CD1c-positive myeloid dendritic cell (primary cell): ENCODE results near the gene GPR61.

Source experiments
- DNase-seq: peaks from one replicate; pipeline ENCODE4 v3.0.0-alpha.2; 2016; ENCODE audit errors: extremely low spot score

The GPR61 gene, protein sequence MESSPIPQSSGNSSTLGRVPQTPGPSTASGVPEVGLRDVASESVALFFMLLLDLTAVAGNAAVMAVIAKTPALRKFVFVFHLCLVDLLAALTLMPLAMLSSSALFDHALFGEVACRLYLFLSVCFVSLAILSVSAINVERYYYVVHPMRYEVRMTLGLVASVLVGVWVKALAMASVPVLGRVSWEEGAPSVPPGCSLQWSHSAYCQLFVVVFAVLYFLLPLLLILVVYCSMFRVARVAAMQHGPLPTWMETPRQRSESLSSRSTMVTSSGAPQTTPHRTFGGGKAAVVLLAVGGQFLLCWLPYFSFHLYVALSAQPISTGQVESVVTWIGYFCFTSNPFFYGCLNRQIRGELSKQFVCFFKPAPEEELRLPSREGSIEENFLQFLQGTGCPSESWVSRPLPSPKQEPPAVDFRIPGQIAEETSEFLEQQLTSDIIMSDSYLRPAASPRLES

DNA sequence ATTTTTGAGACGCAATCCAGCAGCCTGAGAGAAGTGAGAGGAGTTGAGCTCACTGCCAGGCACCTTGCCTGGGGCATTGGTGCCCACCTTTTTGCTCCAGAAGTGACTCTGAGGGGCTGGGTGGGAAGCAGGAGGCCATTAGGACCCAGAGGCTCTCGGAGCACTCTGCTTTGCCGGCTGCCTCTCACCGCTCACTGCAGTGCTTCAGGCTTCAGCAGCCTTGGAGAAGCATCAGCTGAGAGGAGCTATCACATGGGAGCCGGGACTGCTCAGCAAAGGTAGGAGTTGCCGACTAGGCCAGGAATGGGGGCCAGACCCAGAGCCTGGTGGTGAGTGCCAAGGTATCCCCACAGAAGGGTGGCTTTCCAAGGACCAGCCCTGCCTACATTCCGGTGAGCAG, at the start of gene GPR61:
Gene GPR61 (plus strand): TSS at position 197 of the 400 bp plus-strand sequence. CDS start 3,151 bp downstream, outside the sequence.
- no peak for DNase-seq

DNA sequence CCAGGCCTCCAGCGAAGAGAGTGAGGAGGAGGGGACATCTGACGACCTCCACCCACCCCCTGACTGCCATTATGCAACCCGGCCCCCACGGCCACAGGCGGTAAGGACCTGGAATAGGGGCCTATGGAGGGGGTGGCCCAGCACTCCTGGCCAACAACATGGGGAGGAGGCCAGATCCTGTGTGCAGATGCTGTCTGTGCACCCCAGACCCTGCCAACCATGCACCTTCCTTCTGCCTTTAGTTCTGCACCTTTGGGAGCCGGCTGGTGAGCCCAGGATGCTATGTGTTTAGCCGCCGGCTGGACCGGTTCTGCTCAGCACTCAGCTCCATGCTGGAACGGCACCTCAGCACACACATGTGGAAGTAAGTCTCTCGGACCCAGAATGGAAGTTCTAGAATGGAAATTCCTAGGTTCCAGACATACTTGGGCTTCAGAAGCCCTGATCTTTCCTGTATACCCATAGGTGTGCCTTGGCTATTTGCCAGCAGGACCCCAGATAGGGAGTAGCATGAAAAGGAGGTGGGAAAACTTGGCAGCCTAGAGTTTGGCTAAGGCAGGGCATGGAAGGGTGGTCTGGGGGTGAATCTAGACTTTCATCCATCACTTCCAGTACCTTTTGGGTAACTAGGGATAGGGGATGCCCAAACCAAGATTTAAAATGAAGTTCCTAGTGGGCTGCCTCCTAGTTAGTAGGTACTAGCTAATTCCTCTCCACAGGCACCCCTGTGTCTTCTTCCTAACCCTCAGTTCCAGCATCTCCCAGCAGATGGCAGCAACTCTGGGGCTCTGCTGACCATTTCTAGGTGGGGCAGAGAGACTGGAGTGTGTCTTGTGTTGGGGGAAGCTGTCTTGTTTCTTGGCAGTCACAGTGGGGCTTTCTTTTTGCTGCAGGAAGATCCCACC, 49.4 kb upstream of the GPR61 start:
- DNase-seq = peak; percentile 76

DNA sequence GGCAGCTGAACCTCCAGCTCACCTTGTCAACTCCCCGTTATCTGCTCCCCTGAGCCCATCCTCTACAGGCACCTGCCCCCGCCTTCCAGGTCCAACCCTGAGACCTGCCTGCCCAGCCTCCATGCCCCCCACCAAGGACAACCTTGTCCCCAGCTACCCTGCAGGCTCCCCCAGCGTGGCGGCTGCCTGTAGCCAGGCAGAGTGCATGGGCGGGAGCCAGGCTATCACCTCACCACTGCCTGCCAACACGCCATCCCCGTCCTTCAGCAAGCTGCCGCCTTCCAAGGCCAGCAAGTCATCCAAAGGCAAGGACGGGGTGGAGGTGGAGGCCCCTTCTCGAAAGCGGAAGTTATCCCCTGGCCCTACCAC, 48.8 kb upstream of the GPR61 start:
- DNase-seq = no peak

DNA sequence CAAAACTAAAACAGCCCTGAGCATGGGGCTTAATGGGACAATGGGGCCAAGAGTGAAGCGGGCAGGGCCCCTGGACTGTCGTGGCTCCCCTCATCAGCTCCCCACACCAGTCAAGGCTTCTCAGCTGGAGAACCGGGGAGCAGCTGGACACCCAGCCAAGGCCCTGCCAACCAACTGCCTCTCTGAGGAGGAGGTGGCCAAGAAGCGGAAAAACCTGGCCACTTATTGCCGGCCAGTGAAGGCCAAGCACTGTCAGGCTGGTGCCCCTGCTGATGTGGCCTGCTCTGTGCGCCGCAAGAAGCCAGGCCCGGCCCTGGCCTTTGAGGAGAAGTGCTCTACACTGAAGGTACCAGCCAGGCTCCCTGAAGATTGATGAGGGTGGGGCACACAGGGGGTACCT, 48.3 kb upstream of the GPR61 start:
- no peak for DNase-seq

DNA sequence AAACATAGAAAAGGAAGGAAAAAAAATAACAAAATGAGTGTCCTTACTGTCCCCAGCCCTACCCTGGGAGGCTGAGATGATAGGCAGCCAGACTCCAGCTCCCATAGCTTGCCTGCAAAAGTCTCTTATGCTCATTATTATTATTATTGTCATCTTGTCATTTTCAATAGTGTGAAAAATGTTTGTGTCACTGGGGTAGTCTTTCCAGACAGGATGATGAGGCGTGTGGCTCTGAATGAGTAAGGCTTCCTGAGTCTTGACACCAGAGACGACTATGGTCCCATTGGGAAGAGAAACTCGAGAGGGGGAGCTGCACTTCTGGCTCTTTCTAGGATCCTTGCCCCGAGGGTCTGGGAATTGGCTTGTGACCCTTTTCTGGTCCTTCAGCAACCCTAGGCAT, 46.9 kb upstream of the GPR61 start:
- DNase-seq = no peak

DNA sequence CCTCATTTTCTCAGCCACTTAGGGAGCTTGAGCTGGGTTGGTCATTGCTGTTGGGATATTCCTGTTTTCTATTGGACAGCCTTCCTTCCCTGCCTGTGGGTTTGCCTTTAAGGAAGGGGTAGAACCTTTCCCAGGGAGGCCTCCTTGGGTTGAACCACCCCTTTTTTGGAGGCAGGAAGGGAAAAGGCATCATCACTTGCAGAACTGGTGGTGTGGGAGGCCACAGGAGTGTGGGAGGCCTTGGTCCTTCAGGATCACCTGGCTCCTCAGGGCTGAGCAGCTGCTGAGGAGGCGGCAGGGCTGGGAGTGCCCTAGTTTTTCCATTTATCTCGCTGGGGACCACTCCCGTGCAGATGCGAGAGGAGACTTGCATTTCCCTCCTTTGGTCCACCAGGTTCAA, 46.4 kb upstream of the GPR61 start:
- DNase-seq = no peak

DNA sequence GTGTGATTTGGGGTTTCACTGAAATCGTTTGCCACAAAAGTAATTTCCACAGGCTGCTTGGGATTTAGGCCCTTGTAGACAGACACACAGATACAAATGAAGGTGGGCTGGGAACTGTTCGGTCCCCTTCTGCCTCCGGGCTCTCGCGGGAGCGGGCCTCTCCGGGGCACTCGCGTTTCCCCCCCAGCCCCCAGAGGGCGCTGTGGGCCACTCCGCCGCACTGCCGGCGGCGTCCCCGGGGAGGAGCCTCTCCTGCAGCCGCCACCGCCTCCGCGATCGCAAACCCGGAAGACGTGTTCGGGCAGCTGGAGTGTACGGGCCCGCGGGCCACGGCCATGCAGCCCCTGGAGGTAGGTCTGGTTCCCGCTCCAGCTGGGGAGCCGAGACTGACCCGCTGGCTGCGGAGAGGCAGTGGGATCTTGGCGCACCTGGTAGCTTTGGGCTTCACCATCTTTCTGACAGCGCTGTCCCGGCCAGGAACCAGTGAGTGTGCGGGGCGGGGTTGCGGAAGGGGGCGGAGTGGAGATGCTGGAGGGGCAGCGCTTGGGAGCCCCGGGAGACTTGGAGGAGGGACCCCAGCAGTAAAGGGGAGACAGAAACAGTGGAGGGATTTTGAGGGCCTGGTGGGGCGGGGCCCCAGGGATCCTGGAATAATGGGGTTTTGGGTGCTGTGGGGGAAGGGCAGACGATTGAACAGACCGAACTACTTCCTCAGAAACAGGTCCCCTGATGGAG, 45.7 kb upstream of the GPR61 start, which contains the start of gene CYB561D1:
Gene CYB561D1 (plus strand): TSS at position 290 of the 735 bp plus-strand sequence. CDS start 46 bp downstream, at position 336.
- peak; percentile 95 for DNase-seq

DNA sequence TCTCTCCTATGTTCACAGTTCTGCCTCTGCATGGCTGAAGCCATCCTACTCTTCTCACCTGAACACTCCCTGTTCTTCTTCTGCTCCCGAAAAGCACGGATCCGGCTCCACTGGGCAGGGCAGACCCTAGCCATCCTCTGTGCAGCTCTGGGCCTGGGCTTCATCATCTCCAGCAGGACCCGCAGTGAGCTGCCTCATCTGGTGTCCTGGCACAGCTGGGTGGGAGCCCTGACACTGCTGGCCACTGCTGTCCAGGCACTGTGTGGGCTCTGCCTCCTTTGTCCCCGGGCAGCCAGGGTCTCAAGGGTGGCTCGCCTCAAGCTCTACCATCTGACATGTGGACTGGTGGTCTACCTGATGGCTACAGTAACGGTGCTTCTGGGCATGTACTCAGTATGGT, 43.9 kb upstream of the GPR61 start:
- DNase-seq = no peak

DNA sequence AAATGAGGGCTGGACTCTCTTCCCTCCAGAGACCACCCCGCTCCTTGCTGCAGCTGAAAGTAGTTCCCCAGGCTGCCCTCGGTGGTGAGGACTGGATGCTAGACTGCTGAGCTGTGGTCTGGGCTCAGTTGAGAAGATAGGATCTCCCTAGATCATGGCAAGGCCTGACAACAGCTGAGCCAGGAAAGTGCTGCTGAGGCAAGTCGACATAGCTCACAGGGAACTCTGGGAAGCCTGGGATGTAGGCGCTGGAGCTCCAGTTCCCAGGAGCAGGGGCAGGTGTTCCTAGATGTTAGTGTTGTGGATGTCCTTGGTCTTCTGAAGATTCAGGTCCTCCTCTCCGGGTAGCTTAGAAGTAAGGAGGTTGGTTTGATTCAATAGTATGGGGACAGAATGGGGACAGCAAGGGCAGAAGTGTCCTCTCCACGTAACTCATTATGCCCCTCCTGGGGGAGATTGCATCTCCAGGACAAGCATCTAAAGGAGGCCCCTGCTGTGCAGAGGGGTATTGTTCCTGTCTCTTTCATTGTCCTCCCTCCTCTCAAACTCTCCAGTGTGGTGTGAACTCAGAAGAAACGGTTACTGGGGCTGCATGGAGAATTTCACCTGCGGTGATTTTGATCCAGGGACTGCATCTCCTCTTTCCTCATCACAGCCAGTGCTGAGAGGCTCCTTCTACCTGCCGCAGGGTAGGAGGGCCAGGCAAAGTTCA, 42.1 kb upstream of the GPR61 start:
- no peak for DNase-seq

DNA sequence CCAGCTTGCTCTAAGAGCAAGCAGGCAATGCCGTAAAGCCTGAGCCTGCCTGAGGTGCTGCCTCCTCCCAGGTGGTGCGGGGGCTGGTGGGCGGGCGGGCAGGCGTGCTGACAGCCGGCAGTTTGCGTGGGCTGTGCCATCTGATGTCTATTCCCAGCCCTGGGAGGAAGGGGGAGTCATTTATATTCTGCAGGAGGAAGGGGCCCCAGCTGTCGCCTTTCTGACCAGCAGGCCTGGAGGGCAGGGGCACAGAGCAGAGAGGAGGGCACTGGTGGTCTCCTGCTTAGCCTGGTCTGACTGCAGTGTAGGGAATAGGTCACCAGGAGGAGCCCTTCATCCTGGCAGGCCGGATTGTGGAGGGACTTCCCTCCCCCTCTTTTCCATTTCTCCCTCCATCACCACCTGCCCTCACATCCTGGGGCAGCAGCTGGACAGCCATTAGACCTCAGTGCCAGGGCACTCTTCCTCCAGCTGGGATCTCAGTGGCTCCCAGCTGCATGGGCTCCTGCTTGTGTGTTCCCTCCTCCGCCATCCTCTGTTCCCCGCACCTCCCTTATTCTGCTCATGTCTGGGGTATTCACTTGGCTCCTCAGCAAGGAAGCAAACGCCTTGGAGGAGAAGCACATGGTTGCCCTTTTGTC, 41.4 kb upstream of the GPR61 start:
- no peak for DNase-seq

DNA sequence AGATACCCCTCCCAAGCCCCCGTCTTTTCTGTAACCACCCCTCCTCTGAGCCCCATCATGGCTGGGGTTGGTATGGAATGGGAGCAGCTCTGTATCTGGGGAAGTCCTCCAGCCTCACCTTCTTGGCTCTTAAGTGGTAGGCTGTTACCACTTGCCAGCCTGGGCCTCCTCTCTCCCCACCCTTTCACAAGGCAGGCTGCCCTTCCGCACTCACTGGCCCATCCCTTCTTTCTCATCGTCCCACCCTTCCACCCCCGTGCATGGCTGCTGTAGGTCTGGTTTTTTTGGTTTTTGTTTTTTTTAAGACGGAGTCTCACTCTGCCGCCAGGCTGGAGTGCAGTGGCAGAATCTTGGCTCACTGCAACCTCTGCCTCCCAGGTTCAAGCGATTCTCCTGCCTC, 40.6 kb upstream of the GPR61 start:
- DNase-seq = no peak

DNA sequence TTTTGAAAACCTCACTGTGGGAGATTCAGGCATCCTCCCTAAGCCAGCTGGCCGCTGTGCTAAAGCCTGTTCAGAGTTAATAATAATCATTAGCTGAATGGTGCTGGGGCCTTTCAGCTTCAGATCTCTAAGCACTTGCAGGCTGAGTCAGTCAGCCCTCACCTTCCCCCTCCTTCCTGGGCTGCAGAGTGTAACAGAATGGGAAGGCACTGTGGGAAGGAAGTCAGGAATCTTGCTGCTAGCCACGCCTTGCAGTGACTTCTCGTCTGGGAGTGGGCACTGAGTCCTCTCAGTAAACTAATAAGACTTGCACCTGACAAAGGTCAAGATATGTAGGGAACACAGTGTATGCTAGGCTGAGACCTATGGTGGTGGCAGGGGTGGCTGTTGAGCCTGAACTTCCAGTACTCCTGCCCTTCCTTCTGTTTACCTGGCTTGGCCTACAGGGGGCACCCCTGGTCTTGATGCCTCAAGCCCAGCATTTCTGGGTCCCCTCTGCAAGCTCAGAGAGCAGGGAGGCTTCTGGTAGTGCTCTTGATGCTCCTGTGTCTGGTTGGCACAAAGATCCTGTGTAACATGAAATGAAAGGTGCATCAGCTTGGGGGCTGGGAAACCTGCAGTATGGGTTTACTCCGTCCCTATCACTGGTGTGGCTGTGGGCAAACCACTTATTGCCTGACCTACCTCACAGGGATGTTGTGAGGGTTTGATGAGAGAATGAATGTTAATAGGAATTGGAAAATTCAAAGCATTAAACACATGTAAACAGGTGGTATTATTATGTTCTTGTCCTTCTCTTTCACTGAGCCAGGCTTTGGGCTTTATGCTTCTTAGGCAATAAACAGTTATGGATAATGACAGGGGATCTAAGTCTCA, 39.8 kb upstream of the GPR61 start:
- peak; percentile 38 for DNase-seq

DNA sequence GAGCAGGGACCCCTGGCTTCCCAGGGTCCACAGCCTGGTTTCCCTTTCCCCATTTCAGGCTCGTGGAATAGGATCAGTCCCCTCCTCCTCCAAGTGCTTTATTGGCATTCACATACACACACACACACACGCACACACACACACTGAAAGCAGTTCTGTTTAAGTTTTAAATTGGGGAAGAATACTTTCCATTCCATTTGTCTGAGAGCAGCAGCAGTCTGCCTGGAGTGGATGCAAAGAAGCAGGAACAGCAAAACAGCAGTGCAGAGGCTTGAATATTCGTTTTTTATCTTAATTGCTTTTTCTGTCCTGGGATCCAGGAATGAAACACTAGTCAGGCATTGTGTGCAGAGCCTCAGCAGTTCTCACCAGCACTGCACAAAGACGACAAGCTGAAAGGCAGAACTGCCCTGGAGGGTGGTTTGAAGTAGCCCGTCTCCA, 38.7 kb upstream of the GPR61 start:
- DNase-seq = peak; percentile 26

DNA sequence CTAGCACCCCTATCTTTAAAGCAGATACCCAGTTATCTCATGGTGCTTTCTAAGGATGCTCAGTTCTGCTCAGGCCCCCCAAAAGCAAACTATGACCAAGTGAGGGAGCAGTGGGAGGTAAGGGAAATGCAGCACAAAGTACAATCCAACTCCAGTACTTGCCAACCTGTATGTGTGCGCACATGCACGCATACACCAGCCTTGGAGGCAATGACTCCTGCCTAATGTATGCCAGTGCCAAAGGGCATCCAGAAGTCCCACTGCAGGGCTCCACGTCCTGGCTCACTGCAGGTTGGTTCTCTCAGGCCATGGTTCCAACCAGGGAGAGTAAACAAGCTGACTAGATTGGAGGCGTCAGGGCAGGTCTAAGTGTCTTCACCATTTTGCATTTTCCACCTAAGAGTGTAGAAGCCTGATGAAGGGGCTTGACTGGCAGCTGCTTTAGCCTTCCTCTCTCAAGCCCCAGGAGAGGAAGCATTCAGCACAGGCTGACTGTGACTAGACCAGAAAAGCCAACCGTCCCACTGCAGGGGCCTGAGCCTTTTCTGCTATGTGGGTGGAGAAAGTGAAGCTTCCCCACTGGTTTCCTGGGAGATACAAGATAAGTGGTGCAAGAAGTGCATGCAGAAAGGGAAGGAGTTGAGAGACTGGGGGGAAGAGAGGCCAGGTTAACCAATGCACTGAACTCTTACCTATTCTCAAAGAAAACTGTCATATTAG, 37.9 kb upstream of the GPR61 start:
- peak; percentile 72 for DNase-seq

DNA sequence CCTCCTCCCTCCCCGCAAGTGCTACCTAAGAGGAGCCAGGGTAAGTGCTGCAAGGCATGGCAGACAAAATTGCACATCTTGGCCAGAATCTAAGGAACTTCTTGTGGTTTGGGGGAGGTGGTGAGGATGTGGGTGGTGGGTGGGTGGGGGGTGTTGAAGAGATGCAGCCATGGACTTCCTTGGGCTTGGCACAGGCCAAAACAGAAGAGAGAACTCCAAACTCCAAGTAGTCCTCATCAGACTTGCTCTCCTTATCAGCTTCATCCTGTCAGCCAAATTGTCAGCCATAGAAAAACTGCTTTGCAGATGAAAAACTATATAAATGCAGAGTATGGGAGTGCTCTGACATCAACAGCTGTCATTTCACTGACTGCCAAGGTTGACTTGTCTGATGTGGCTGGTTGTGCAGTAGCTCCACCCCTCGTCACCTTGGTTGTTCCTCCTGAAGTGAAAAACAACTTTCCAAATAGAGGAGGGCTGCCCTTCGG, 37.3 kb upstream of the GPR61 start:
- peak; percentile 40 for DNase-seq

DNA sequence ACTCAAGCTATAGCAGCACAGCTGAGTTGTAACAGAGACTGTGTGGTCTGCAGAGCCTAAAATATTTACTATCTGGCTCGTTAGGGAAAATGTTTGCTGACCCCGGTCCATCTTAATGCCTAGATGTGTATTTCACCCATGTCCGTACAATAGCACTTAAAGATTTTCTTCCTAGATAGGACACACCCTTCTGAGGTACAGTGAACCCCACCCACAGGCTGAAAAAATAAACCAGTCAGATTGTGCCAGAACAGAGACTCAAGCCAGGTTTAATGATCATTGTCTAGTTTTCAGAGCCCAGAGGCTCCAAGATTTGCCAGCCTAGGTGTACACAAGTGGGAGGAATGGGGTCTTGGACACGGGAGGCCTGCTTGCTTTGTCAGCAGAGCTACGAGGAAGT, 35.7 kb upstream of the GPR61 start:
- DNase-seq = no peak

DNA sequence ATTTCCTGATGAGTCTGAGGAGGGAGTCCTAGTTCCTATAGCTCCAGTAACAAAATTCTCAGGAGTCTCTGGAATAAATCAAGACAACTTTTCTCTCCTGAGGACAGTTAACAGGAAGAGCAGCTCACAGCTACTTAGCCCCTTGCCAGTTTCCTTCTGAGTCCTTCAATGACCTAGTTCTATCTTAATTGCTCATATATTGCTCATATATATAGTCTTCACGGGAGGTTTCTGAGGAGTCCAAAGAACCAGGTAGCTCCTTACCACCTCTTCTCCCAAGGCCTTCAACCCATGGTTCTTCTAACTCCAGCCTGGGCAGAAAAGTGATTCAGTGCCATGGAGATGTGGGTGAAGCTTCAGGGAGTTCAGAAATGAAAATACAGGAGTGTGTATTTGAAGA, 34.7 kb upstream of the GPR61 start:
- DNase-seq = no peak

DNA sequence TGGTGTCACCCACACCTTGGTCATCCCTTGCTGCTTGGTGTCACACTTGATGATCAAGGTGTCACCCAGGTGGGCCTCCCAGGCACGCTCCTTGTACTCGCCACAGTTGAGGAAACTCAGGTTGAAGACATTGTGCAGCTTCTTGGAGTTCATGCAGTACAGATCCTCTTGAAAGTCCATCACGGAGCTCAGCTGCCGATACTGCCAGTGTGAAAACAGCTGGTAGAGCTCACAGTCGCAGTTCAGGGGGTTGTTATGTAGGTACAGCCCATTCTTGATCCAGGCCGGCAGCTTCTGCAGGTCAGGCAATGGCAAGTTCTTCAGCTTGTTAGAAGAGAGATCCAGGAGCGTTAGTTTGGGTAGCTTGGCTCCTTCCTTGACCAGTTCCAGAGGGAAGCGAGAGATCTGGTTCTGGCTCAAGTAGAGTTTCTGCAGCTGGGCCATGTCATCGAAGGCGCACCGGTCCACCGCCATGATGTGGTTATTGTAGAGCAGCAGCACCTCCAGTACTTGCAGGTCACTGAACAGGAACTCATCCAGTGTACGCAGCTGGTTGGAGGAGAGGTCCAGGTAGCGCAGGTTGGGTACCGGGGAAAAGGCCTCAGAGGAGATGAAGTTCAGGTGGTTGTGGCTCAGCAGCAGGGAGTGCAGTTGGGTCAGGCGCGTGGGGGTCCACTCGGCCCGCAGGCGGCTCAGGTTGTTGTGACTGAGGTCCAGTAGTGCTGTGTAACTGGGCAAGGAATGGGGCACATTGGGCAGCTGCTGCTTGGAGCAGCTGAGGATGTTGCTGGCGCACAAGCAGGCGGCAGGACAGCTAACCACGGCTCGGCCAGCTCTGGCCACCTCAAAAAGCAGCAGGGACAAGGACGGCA, 31.4 kb upstream of the GPR61 start:
- DNase-seq = no peak
